Glutamatergic neuron (in vitro differentiated cells): Measurements from ENCODE around the gene ARMH2. TPM values are rescaled to one million over a fixed set of nuclear protein-coding genes. Genes with fewer than 3 reads are reported as not detected.

Experiments
- DNase-seq: peaks from one replicate; pipeline ENCODE4 v3.0.0; 2022
- H3K27ac Mint-ChIP-seq: one replicate; pipeline ENCODE4 v1.8.0; 2020; ENCODE audit warnings: mild to moderate bottlenecking, mixed read lengths, inconsistent platforms; ENCODE audit not compliant: unreplicated experiment
- H3K27me3 Mint-ChIP-seq: one replicate; pipeline ENCODE4 v1.8.0; 2020; ENCODE audit warnings: mild to moderate bottlenecking, moderate library complexity, mixed read lengths, inconsistent platforms; ENCODE audit not compliant: unreplicated experiment
- H3K36me3 Mint-ChIP-seq: one replicate; pipeline ENCODE4 v1.8.0; 2020; ENCODE audit warnings: mild to moderate bottlenecking, mixed read lengths, inconsistent platforms; ENCODE audit not compliant: unreplicated experiment
- H3K4me1 Mint-ChIP-seq: one replicate; pipeline ENCODE4 v1.8.0; 2020; ENCODE audit warnings: mild to moderate bottlenecking, low read depth, mixed read lengths, inconsistent platforms; ENCODE audit not compliant: unreplicated experiment
- H3K4me3 Mint-ChIP-seq: one replicate; pipeline ENCODE4 v1.8.0; 2020; ENCODE audit warnings: mild to moderate bottlenecking, mixed read lengths, inconsistent platforms; ENCODE audit not compliant: unreplicated experiment
- H3K9me3 Mint-ChIP-seq: one replicate; pipeline ENCODE4 v1.8.0; 2020; ENCODE audit warnings: mild to moderate bottlenecking, moderate library complexity, mixed read lengths, inconsistent platforms; ENCODE audit not compliant: unreplicated experiment
- CTCF ChIP-seq: fragments of 200-600 bp; sonication (generic); IDR thresholded peaks from one replicate; pipeline ENCODE4 v1.5.0; 2021; ENCODE audit not compliant: partially characterized antibody, unreplicated experiment
- total RNA-seq: library from RNA; stranded (reverse); fragmentation: NEBNext Ultra II Directional; extraction: Animal tissue kit (Norgen Biotek cat#: 25700); gene quantifications from one replicate; pipeline ENCODE4 v1.2.1, GENCODE V29; 2021; ENCODE audit not compliant: unreplicated experiment

The ARMH2 gene
- total RNA-seq, 1 donor from 2014 or later: 0.54 TPM

- Mint-ChIP-seq H3K4me1 (no peaks in the 10 kb centered on the region), H3K9me3 (no peaks in the 10 kb centered on the region), H3K4me3 (no peak overlapping the region), H3K27me3 (peaks cover 3% of the 10 kb centered on the region), H3K27ac (no peak overlapping the region), H3K36me3 (no peaks in the 10 kb centered on the region)
- DNase-seq: no peak
- no peak for TF ChIP-seq CTCF
These were observed 811 bp upstream of the ARMH2 start for GRCh38 chr6:24799541-24799915.

GRCh38 chr6:24797596-24798216 lies 1.0 kb downstream of the ARMH2 start:
- H3K36me3 Mint-ChIP-seq: no peaks in the 10 kb centered on the region
- no peak overlapping the region for H3K27ac Mint-ChIP-seq
- DNase-seq: no peak

GRCh38 chr6:24796616-24797290 lies 2.0 kb downstream of the ARMH2 start:
- no peak for DNase-seq
- Mint-ChIP-seq H3K4me1 (no peaks in the 10 kb centered on the region), H3K27me3 (no peaks in the 10 kb centered on the region), H3K4me3 (no peak overlapping the region), H3K9me3 (no peaks in the 10 kb centered on the region), H3K27ac (no peak overlapping the region), H3K36me3 (no peaks in the 10 kb centered on the region)
- no peak for TF ChIP-seq CTCF

More at GRCh38 chr6:24797596-24798216, 1.0 kb downstream of the ARMH2 start:
- H3K27me3 Mint-ChIP-seq: no peaks in the 10 kb centered on the region
- no peak for TF ChIP-seq CTCF
- no peaks in the 10 kb centered on the region for H3K9me3 Mint-ChIP-seq
- no peak overlapping the region for H3K4me3 Mint-ChIP-seq
- H3K4me1 Mint-ChIP-seq: no peaks in the 10 kb centered on the region

- no peaks in the 10 kb centered on the region for H3K27me3 Mint-ChIP-seq
- H3K9me3 Mint-ChIP-seq: no peaks in the 10 kb centered on the region
- no peaks in the 10 kb centered on the region for H3K36me3 Mint-ChIP-seq
- no peak for DNase-seq
- H3K4me3 Mint-ChIP-seq: no peak overlapping the region
- no peaks in the 10 kb centered on the region for H3K4me1 Mint-ChIP-seq
- TF ChIP-seq CTCF: no peak
- H3K27ac Mint-ChIP-seq: no peak overlapping the region
These were observed 3.6 kb downstream of the ARMH2 start for GRCh38 chr6:24795106-24795505.

GRCh38 chr6:24788031-24788665 lies 10.6 kb downstream of the ARMH2 start:
- H3K27ac Mint-ChIP-seq: no peak overlapping the region
- H3K4me3 Mint-ChIP-seq: no peak overlapping the region
- H3K27me3 Mint-ChIP-seq: no peaks in the 10 kb centered on the region
- no peaks in the 10 kb centered on the region for H3K4me1 Mint-ChIP-seq
- H3K9me3 Mint-ChIP-seq: no peaks in the 10 kb centered on the region
- no peak for TF ChIP-seq CTCF
- DNase-seq: no peak
- H3K36me3 Mint-ChIP-seq: no peaks in the 10 kb centered on the region
